Measurements from ENCODE around the gene SLC24A5.

The SLC24A5 gene

DNA sequence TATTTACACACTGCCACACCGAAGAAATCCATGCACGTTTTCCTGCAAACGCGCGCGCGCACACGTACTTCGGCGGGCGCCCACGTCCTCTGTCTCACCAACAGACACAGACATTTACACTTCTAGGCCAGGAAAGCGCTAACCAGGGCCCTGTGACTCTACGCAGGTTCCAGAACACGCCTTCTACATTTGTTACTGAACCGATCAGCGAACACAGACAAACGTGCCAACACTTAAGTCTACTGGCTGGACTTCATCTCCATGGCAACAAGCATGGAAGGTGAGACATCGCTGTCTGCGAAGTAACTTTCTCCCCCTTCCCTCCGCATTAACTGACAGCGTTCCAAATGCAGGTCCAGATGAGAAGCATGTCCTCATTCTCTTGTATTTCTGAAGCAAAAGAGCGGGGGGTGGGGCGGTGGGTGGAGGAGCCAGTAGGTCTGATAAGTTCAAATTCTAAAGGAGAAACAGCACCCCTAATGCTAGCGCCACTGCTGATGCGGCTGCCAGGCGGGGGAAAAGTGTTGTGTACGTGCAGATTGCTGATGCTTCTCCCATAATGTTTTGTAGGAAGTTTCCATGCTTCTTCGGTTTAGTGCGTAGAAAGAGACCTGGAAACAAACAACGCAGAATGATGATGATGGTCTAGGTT, 70.9 kb downstream of the SLC24A5 start, which contains the start of gene CTXN2:
TSS of gene CTXN2 (plus strand) at position 92 of the 652 bp plus-strand sequence. CDS start 9,636 bp downstream, outside the sequence.
- H3K4me3 ChIP-seq (ENCODE audit: low read depth, low read length), result peak within 1 kb of the TSS; percentile 78
- H3K36me3 ChIP-seq, result no peaks in the 10 kb centered on the region
- no peaks in the 10 kb centered on the region for H3K27me3 ChIP-seq
- H3K9me3 ChIP-seq, result no peaks in the 10 kb centered on the region
- TF ChIP-seq, protein P1, sequence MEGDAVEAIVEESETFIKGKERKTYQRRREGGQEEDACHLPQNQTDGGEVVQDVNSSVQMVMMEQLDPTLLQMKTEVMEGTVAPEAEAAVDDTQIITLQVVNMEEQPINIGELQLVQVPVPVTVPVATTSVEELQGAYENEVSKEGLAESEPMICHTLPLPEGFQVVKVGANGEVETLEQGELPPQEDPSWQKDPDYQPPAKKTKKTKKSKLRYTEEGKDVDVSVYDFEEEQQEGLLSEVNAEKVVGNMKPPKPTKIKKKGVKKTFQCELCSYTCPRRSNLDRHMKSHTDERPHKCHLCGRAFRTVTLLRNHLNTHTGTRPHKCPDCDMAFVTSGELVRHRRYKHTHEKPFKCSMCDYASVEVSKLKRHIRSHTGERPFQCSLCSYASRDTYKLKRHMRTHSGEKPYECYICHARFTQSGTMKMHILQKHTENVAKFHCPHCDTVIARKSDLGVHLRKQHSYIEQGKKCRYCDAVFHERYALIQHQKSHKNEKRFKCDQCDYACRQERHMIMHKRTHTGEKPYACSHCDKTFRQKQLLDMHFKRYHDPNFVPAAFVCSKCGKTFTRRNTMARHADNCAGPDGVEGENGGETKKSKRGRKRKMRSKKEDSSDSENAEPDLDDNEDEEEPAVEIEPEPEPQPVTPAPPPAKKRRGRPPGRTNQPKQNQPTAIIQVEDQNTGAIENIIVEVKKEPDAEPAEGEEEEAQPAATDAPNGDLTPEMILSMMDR (IDR thresholded peaks at IDR 0.05; ENCODE audit: low read depth, low read length), result no peak
- DNase-seq, result peak; percentile 30
- H3K4me1 ChIP-seq, result no peaks in the 10 kb centered on the region

Data from BE2C (cell line).